Keratinocyte (primary cell): ENCODE data around the gene DLGAP1. TPM values are rescaled to one million over a fixed set of nuclear protein-coding genes. Genes with fewer than 3 reads are reported as not detected.

Source experiments
- DNase-seq: peaks from one replicate; pipeline ENCODE4 v3.0.0-alpha.2; 2011; ENCODE audit warnings: low read depth, missing footprints, low spot score
- FAIRE-seq: peaks from 2 replicates; lab custom pipeline; 2011; peaks lifted over from hg19 to GRCh38; lab: Jason Lieb, UNC
- H2AFZ ChIP-seq: 2 replicates; pipeline ENCODE4 v1.6.0; 2012; ENCODE audit warnings: low read length, control low read depth, inconsistent platforms; ENCODE audit not compliant: control insufficient read depth
- H3K27ac ChIP-seq: 2 replicates; pipeline ENCODE4 v1.5.1; 2011; ENCODE audit warnings: low read length; ENCODE audit not compliant: control insufficient read depth, insufficient read depth
- H3K27me3 ChIP-seq: 3 replicates; pipeline ENCODE4 v1.6.0; 2011; ENCODE audit warnings: low read length; ENCODE audit not compliant: control insufficient read depth, insufficient read depth; ENCODE audit errors: extremely low read depth
- H3K36me3 ChIP-seq, 2 experiments: 2 replicates in 1 of 2; 3 replicates in 1 of 2; pipeline ENCODE4 v1.5.1; 2011; ENCODE audit warnings: low read length in 2 of 2, mild to moderate bottlenecking in 1 of 2; ENCODE audit not compliant: control insufficient read depth in 2 of 2, insufficient read depth in 2 of 2; ENCODE audit errors: extremely low read depth in 1 of 2
- H3K4me1 ChIP-seq: 3 replicates; pipeline ENCODE4 v1.5.1; 2011; ENCODE audit warnings: low read length; ENCODE audit not compliant: control insufficient read depth, insufficient read depth; ENCODE audit errors: extremely low read depth
- H3K4me2 ChIP-seq: 3 replicates; pipeline ENCODE4 v1.6.0; 2011; ENCODE audit warnings: low read depth, low read length; ENCODE audit not compliant: control insufficient read depth, insufficient read depth; ENCODE audit errors: extremely low read depth
- H3K4me3 ChIP-seq, 3 experiments: fragments of 200-600 bp in 1 of 3; sonication (generic) in 1 of 3; 2 replicates in 2 of 3; 3 replicates in 1 of 3; pipeline ENCODE4 v1.5.1; 2011 to 2016; ENCODE audit warnings: low read length in 3 of 3, mild to moderate bottlenecking in 3 of 3, control low read depth in 2 of 3, inconsistent platforms in 1 of 3, low read depth in 1 of 3, mixed read lengths in 1 of 3, mixed run types in 1 of 3, moderate library complexity in 1 of 3; ENCODE audit not compliant: control insufficient read depth in 2 of 3, insufficient read depth in 2 of 3; ENCODE audit errors: extremely low read depth in 1 of 3
- H3K79me2 ChIP-seq: 2 replicates; pipeline ENCODE4 v1.6.0; 2012; ENCODE audit warnings: low read length; ENCODE audit not compliant: control insufficient read depth, insufficient read depth
- H3K9ac ChIP-seq: 3 replicates; pipeline ENCODE4 v1.6.0; 2011; ENCODE audit warnings: low read length; ENCODE audit not compliant: control insufficient read depth, insufficient read depth; ENCODE audit errors: extremely low read depth
- H3K9me1 ChIP-seq: 3 replicates; pipeline ENCODE4 v1.6.0; 2011; ENCODE audit warnings: low read length; ENCODE audit not compliant: control insufficient read depth, insufficient read depth; ENCODE audit errors: extremely low read depth
- H3K9me3 ChIP-seq: 2 replicates; pipeline ENCODE4 v1.5.1; 2012; ENCODE audit warnings: low read depth, low read length; ENCODE audit not compliant: control insufficient read depth
- H4K20me1 ChIP-seq: 3 replicates; pipeline ENCODE4 v1.6.0; 2011; ENCODE audit warnings: low read length; ENCODE audit not compliant: control insufficient read depth, insufficient read depth; ENCODE audit errors: extremely low read depth
- EZH2 ChIP-seq: IDR thresholded peaks from one replicate; pipeline ENCODE4 v1.6.1; 2012; ENCODE audit warnings: inconsistent platforms, mild to moderate bottlenecking, low read length, moderate library complexity
- dilution Hi-C: fragments of 300-500 bp; cut with MboI; formaldehyde crosslinking; loops from one replicate; pipeline ENCODE4 v1.7.0; 2020; ENCODE audit warnings: low sequenced_read_pairs; ENCODE audit not compliant: extremely low pct_ligation_motif_present
- polyA plus RNA-seq, 5 experiments: library from polyadenylated mRNA; depleted of rRNA in 3 of 5; stranded (reverse) in 3 of 5; stranded (forward) in 1 of 5; unstranded in 1 of 5; fragments of >200 nt; gene quantifications; 1 replicate in 1 of 5; 2 replicates in 3 of 5; 3 replicates in 1 of 5; pipeline versions ENCODE4 v1.2.1 to v1.2.3, GENCODE V29; 2011 to 2012; ENCODE audit warnings: missing spikeins in 2 of 5, low read depth in 1 of 5, low replicate concordance in 1 of 5
- TF ChIP-seq, protein P1 (sequence below), 3 experiments: IDR thresholded peaks in 1 of 3; conservative IDR thresholded peaks in 1 of 3; optimal IDR thresholded peaks in 1 of 3; 2 replicates in 2 of 3; 3 replicates in 1 of 3; pipeline versions ENCODE3 to v1.5.1; 2011; ENCODE audit warnings: low read length in 3 of 3, mild to moderate bottlenecking in 3 of 3, moderate library complexity in 2 of 3, control low read depth in 1 of 3, inconsistent platforms in 1 of 3; ENCODE audit not compliant: insufficient read depth in 2 of 3; ENCODE audit errors: extremely low read depth in 1 of 3

The DLGAP1 gene
- polyA plus RNA-seq, 1 donor (not counting 4 experiments of a cell fraction or from before 2014, with no cell fraction given): not detected

- DNase-seq (no peak), FAIRE-seq (peak; percentile 48)
- Histone ChIP-seq H4K20me1 (no peaks in the 10 kb centered on the region), H3K4me1 (no peaks in the 10 kb centered on the region), H3K27me3 (no peaks in the 10 kb centered on the region), H3K9me3 (no peaks in the 10 kb centered on the region), H3K9me1 (no peaks in the 10 kb centered on the region), H3K4me3 (no peak overlapping the region), H3K4me2 (no peak overlapping the region), H3K9ac (no peak overlapping the region), H3K27ac (no peak overlapping the region), H2AFZ (no peak overlapping the region), H3K36me3 (no peaks in the 10 kb centered on the region), H3K79me2 (no peaks in the 10 kb centered on the region)
- TF ChIP-seq, protein P1, sequence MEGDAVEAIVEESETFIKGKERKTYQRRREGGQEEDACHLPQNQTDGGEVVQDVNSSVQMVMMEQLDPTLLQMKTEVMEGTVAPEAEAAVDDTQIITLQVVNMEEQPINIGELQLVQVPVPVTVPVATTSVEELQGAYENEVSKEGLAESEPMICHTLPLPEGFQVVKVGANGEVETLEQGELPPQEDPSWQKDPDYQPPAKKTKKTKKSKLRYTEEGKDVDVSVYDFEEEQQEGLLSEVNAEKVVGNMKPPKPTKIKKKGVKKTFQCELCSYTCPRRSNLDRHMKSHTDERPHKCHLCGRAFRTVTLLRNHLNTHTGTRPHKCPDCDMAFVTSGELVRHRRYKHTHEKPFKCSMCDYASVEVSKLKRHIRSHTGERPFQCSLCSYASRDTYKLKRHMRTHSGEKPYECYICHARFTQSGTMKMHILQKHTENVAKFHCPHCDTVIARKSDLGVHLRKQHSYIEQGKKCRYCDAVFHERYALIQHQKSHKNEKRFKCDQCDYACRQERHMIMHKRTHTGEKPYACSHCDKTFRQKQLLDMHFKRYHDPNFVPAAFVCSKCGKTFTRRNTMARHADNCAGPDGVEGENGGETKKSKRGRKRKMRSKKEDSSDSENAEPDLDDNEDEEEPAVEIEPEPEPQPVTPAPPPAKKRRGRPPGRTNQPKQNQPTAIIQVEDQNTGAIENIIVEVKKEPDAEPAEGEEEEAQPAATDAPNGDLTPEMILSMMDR (optimal IDR thresholded peaks at IDR 0.05 in 1 of 3, IDR thresholded peaks at IDR 0.05 in 1 of 3, conservative IDR thresholded peaks at IDR 0.05 in 1 of 3; ENCODE audit: extremely low read depth in 1 of 3, insufficient read depth in 2 of 3, low read length in 3 of 3): no peak
- no peak for TF ChIP-seq EZH2
- dilution Hi-C loops: no loop called here
Measured at GRCh38 chr18:3526421-3527354, 928.4 kb downstream of the DLGAP1 start.

GRCh38 chr18:3525870-3526420 lies 929.2 kb downstream of the DLGAP1 start:
- DNase-seq: no peak
- peaks cover 4% of the 10 kb centered on the region for H3K27me3 ChIP-seq
- no peaks in the 10 kb centered on the region for H4K20me1 ChIP-seq
- H2AFZ ChIP-seq: no peak overlapping the region
- no peaks in the 10 kb centered on the region for H3K9me3 ChIP-seq
- no peaks in the 10 kb centered on the region for H3K79me2 ChIP-seq
- H3K9ac ChIP-seq: no peak overlapping the region
- H3K36me3 ChIP-seq: no peaks in the 10 kb centered on the region
- no peaks in the 10 kb centered on the region for H3K9me1 ChIP-seq
- no peak for FAIRE-seq
- H3K4me1 ChIP-seq: no peaks in the 10 kb centered on the region
- no peak overlapping the region for H3K27ac ChIP-seq
- H3K4me3 ChIP-seq: no peak overlapping the region
- TF ChIP-seq, protein P1 (optimal IDR thresholded peaks at IDR 0.05 in 1 of 3, IDR thresholded peaks at IDR 0.05 in 1 of 3, conservative IDR thresholded peaks at IDR 0.05 in 1 of 3; ENCODE audit: extremely low read depth in 1 of 3, insufficient read depth in 2 of 3, low read length in 3 of 3): no peak
- no peak for TF ChIP-seq EZH2
- dilution Hi-C loops: no loop called here
- no peak overlapping the region for H3K4me2 ChIP-seq
